Spleen (tissue), 11 donors: Measurements from ENCODE around the gene NOTCH1. TPM values are rescaled to one million over a fixed set of nuclear protein-coding genes. Genes with fewer than 3 reads are reported as not detected.

Source experiments
- DNase-seq: peaks from one replicate; pipeline ENCODE4 v3.0.0-alpha.2; 2020
- H3K27ac ChIP-seq, 8 donors: fragments of 200-600 bp; sonication (generic) in 7 of 8; 1 replicate in 4 of 8; 2 replicates in 4 of 8; pipeline versions ENCODE4 v1.5.0 to v1.8.0; 2016 to 2021; ENCODE audit warnings: inconsistent platforms in 4 of 8, mild to moderate bottlenecking in 4 of 8, moderate library complexity in 1 of 8
- H3K27me3 ChIP-seq, 7 donors: fragments of 200-600 bp; sonication (generic) in 6 of 7; replicated peaks in 1 of 7; 1 replicate in 4 of 7; 2 replicates in 3 of 7; pipeline versions ENCODE4 v1.5.0 to v1.8.0; 2016 to 2021; ENCODE audit warnings: inconsistent platforms in 3 of 7, mild to moderate bottlenecking in 1 of 7
- H3K36me3 ChIP-seq, 6 donors: fragments of 200-600 bp; sonication (generic) in 5 of 6; 1 replicate in 4 of 6; 2 replicates in 2 of 6; pipeline versions ENCODE4 v1.5.0 to v1.8.0; 2016 to 2021; ENCODE audit warnings: inconsistent platforms in 2 of 6
- H3K4me1 ChIP-seq, 6 donors: fragments of 200-600 bp; sonication (generic) in 5 of 6; 1 replicate in 3 of 6; 2 replicates in 3 of 6; pipeline versions ENCODE4 v1.5.0 to v1.8.0; 2016 to 2021; ENCODE audit warnings: inconsistent platforms in 3 of 6
- H3K4me3 ChIP-seq, 8 donors: fragments of 200-600 bp; sonication (generic) in 7 of 8; 1 replicate in 4 of 8; 2 replicates in 4 of 8; pipeline versions ENCODE4 v1.5.0 to v1.8.0; 2016 to 2021; ENCODE audit warnings: inconsistent platforms in 4 of 8, mild to moderate bottlenecking in 4 of 8, moderate library complexity in 2 of 8
- H3K9me3 ChIP-seq, 8 donors: fragments of 200-600 bp; sonication (generic) in 7 of 8; 1 replicate in 4 of 8; 2 replicates in 4 of 8; pipeline versions ENCODE4 v1.5.0 to v1.8.0; 2016 to 2021; ENCODE audit warnings: inconsistent platforms in 4 of 8
- CTCF ChIP-seq, 11 experiments: fragments of 200-600 bp in 7 of 11; fragments of 450-650 bp in 4 of 11; sonication (generic) in 4 of 11; IDR thresholded peaks in 8 of 11; conservative IDR thresholded peaks in 3 of 11; 1 replicate in 7 of 11; 2 replicates in 4 of 11; pipeline versions ENCODE4 v1.4.0 to v1.8.0; 2016 to 2021; ENCODE audit warnings: antibody characterized with exemption in 11 of 11, inconsistent platforms in 4 of 11, mild to moderate bottlenecking in 1 of 11
- POLR2A ChIP-seq, 3 donors: fragments of 450-650 bp; IDR thresholded peaks; one replicate each; pipeline ENCODE4 v1.5.1; 2017; ENCODE audit warnings: antibody characterized with exemption in 3 of 3, mild to moderate bottlenecking in 1 of 3
- POLR2AphosphoS5 ChIP-seq, 3 donors: sonication (generic); formaldehyde crosslinking; IDR thresholded peaks; one replicate each; pipeline ENCODE4 v1.5.1; 2017; ENCODE audit warnings: antibody characterized with exemption in 3 of 3
- WGBS, 5 donors: extraction: QIAGEN DNeasy Blood & Tissue Kit in 3 of 5; methylation state at CpG; one replicate each; pipeline versions ENCODE4 v1.1.5 to v1.1.7; 2013 to 2018; 5-methylcytosine and 5-hydroxymethylcytosine counted together
- intact Hi-C: fragments of 100-400 bp; cut with DNase I; formaldehyde crosslinking; loops from one replicate; pipeline ENCODE4 v1.15.0; 2023; ENCODE audit warnings: low total_unique reads
- polyA plus RNA-seq, 3 donors: library from polyadenylated mRNA; stranded (reverse); fragments of 200-250 nt; gene quantifications; one replicate each; pipeline ENCODE4 v1.2.1, GENCODE V29; 2013
- total RNA-seq, 7 donors: library from RNA; depleted of rRNA in 3 of 7; stranded (reverse); fragments of >200 nt in 3 of 7; fragmentation: NEBNext Ultra II Directional in 4 of 7; extraction: Animal tissue kit (Norgen Biotek cat#: 25700) in 4 of 7; gene quantifications; one replicate each; pipeline versions ENCODE4 v1.1.0 to v1.2.1, GENCODE V29; 2016 to 2021
- donor health status: healthy with polysubstance abuse.
- donor health status: DM: no; HTN: no; CAD: no; lungs with moderate emphysema.
- donor health status: DM: no; HTN: no; CAD: no.
- donor health status: Bipolar disorder and iron deficiency.
- donor health status: healthy.
- donor health status: DM: no; HTN: no; CAD: no.
- donor health status: DM: yes; HTN: yes; CAD: no.

NOTCH1 gene
- total and polyA plus RNA-seq, 10 donors = 4.9 to 140 (median 93.9) TPM

GRCh38 chr9:136504512-136505348 lies 41.1 kb downstream of the NOTCH1 start:
- Histone ChIP-seq H3K4me1 (peaks cover 0 to 42% (median 10%) of the 10 kb centered on the region in 6 donors), H3K27ac (peak overlapping the region in 3 of 8 donors; percentile 21 to 39 (median 24)), H3K27me3 (no peaks in the 10 kb centered on the region), H3K4me3 (no peak overlapping the region), H3K9me3 (no peaks in the 10 kb centered on the region), H3K36me3 (peaks cover 12 to 100% (median 100%) of the 10 kb centered on the region in 6 donors)
- DNase-seq = no peak
- intact Hi-C loops = no loop called here
- TF ChIP-seq POLR2AphosphoS5 (IDR thresholded peaks at IDR 0.05) = peak in 1 of 3 donors; percentile 56
- TF ChIP-seq POLR2A (IDR thresholded peaks at IDR 0.05) = no peak
- 92 to 95% (median 94%) methylated on average over 19 to 68 of the region's 68 CpGs for WGBS, 5 donors

- Histone ChIP-seq H3K36me3 (peaks cover 12 to 100% (median 100%) of the 10 kb centered on the region in 6 donors), H3K27me3 (no peaks in the 10 kb centered on the region), H3K27ac (peak overlapping the region in 1 of 8 donors; percentile 21), H3K4me3 (no peak overlapping the region), H3K4me1 (peaks cover 0 to 37% (median 13%) of the 10 kb centered on the region in 6 donors), H3K9me3 (no peaks in the 10 kb centered on the region)
- no peak for TF ChIP-seq POLR2AphosphoS5 (IDR thresholded peaks at IDR 0.05)
- no peak for TF ChIP-seq CTCF (IDR thresholded peaks at IDR 0.05 in 8 of 11, conservative IDR thresholded peaks at IDR 0.05 in 3 of 11)
- intact Hi-C loops = no loop called here
- WGBS, 5 donors = 82 to 95% (median 90%) methylated on average over 23 to 33 of the region's 33 CpGs
- no peak for DNase-seq
These were observed 42.8 kb downstream of the NOTCH1 start for GRCh38 chr9:136502940-136503550.

- Histone ChIP-seq H3K4me1 (peaks cover 0 to 37% (median 12%) of the 10 kb centered on the region in 6 donors), H3K4me3 (no peak overlapping the region), H3K36me3 (peaks cover 8 to 100% (median 100%) of the 10 kb centered on the region in 6 donors), H3K27ac (no peak overlapping the region), H3K27me3 (no peaks in the 10 kb centered on the region), H3K9me3 (no peaks in the 10 kb centered on the region)
- DNase-seq = no peak
- WGBS, 5 donors = 96 to 97% (median 97%) methylated on average over 21 to 38 of the region's 38 CpGs
- intact Hi-C loops = no loop called here
- TF ChIP-seq POLR2A (IDR thresholded peaks at IDR 0.05) = no peak
- peak in 1 of 3 donors; percentile 5 for TF ChIP-seq POLR2AphosphoS5 (IDR thresholded peaks at IDR 0.05)
These were observed 43.7 kb downstream of the NOTCH1 start for GRCh38 chr9:136502196-136502595.

GRCh38 chr9:136501686-136502085 lies 44.2 kb downstream of the NOTCH1 start:
- TF ChIP-seq POLR2AphosphoS5 (IDR thresholded peaks at IDR 0.05) (peak in 1 of 3 donors; percentile 39), CTCF (IDR thresholded peaks at IDR 0.05 in 8 of 11, conservative IDR thresholded peaks at IDR 0.05 in 3 of 11) (no peak)
- intact Hi-C loops = no loop called here
- H3K27me3 ChIP-seq = no peaks in the 10 kb centered on the region
- DNase-seq = no peak
- H3K4me1 ChIP-seq = peaks cover 0 to 37% (median 10%) of the 10 kb centered on the region in 6 donors
- H3K36me3 ChIP-seq = peaks cover 8 to 100% (median 100%) of the 10 kb centered on the region in 6 donors
- H3K27ac ChIP-seq = no peak overlapping the region
- no peaks in the 10 kb centered on the region for H3K9me3 ChIP-seq
- H3K4me3 ChIP-seq = no peak overlapping the region
- 93 to 96% (median 93%) methylated on average over 13 to 23 of the region's 23 CpGs for WGBS, 5 donors
